Prostate gland (tissue), 2 donors: ENCODE results near the gene CD151. TPM values are rescaled to one million over a fixed set of nuclear protein-coding genes. Genes with fewer than 3 reads are reported as not detected.

Experiments used
- DNase-seq: peaks from one replicate; pipeline ENCODE4 v3.0.0-alpha.2; 2019; ENCODE audit warnings: low spot score
- H3K27ac ChIP-seq, 2 donors: fragments of 200-600 bp; sonication (generic); 2 replicates each; pipeline ENCODE4 v1.5.1; 2017 to 2019
- H3K27me3 ChIP-seq: fragments of 200-600 bp; sonication (generic); replicated peaks from 2 replicates; pipeline ENCODE4 v1.5.1; 2019; ENCODE audit not compliant: insufficient read depth
- H3K36me3 ChIP-seq, 2 donors: fragments of 200-600 bp; sonication (generic); 1 replicate in 1 of 2; 2 replicates in 1 of 2; pipeline versions ENCODE4 v1.5.1 to v1.8.1; 2017 to 2019
- H3K4me1 ChIP-seq: fragments of 200-600 bp; sonication (generic); replicated peaks from 2 replicates; pipeline ENCODE4 v1.5.1; 2019
- H3K4me3 ChIP-seq, 2 donors: fragments of 200-600 bp; sonication (generic); 2 replicates each; pipeline ENCODE4 v1.5.1; 2017 to 2019
- H3K9me3 ChIP-seq: fragments of 200-600 bp; sonication (generic); 2 replicates; pipeline ENCODE4 v1.5.1; 2017
- POLR2A ChIP-seq: fragments of 450-650 bp; IDR thresholded peaks from one replicate; pipeline ENCODE4 v1.6.1; 2016; ENCODE audit warnings: antibody characterized with exemption, mild to moderate bottlenecking
- POLR2AphosphoS5 ChIP-seq: sonication (generic); formaldehyde crosslinking; IDR thresholded peaks from one replicate; pipeline ENCODE4 v1.6.1; 2017; ENCODE audit warnings: antibody characterized with exemption
- WGBS: methylation state at CpG from one replicate; pipeline ENCODE4 v1.1.5; 2018; 5-methylcytosine and 5-hydroxymethylcytosine counted together
- intact Hi-C: fragments of 100-400 bp; cut with DNase I; formaldehyde crosslinking; loops from one replicate; pipeline ENCODE4 v1.14.2; 2022
- total RNA-seq, 2 donors: library from RNA; depleted of rRNA; stranded (reverse); fragments of >200 nt; gene quantifications; one replicate each; pipeline ENCODE4 v1.1.0, GENCODE V29; 2016
- TF ChIP-seq, protein P1 (sequence below), 4 experiments: fragments of 200-600 bp in 2 of 4; fragments of 450-650 bp in 2 of 4; sonication (generic) in 2 of 4; IDR thresholded peaks; 1 replicate in 3 of 4; 2 replicates in 1 of 4; pipeline ENCODE4 v1.5.1; 2016 to 2019; ENCODE audit warnings: antibody characterized with exemption in 4 of 4, mild to moderate bottlenecking in 2 of 4, moderate library complexity in 2 of 4

The CD151 gene
- total RNA-seq, 2 donors from 2014 or later, result 313 to 362 TPM

- TF ChIP-seq POLR2AphosphoS5, result no peak
- TF ChIP-seq, protein P1, sequence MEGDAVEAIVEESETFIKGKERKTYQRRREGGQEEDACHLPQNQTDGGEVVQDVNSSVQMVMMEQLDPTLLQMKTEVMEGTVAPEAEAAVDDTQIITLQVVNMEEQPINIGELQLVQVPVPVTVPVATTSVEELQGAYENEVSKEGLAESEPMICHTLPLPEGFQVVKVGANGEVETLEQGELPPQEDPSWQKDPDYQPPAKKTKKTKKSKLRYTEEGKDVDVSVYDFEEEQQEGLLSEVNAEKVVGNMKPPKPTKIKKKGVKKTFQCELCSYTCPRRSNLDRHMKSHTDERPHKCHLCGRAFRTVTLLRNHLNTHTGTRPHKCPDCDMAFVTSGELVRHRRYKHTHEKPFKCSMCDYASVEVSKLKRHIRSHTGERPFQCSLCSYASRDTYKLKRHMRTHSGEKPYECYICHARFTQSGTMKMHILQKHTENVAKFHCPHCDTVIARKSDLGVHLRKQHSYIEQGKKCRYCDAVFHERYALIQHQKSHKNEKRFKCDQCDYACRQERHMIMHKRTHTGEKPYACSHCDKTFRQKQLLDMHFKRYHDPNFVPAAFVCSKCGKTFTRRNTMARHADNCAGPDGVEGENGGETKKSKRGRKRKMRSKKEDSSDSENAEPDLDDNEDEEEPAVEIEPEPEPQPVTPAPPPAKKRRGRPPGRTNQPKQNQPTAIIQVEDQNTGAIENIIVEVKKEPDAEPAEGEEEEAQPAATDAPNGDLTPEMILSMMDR (IDR thresholded peaks at IDR 0.05), result no peak
- 81% methylated on average over 9 of the region's 9 CpGs for WGBS
- Histone ChIP-seq H3K36me3 (peaks cover 5 to 21% of the 10 kb centered on the region in 2 donors), H3K4me1 (peaks cover 13% of the 10 kb centered on the region), H3K4me3 (no peak overlapping the region), H3K27ac (no peak overlapping the region), H3K27me3 (no peaks in the 10 kb centered on the region), H3K9me3 (no peaks in the 10 kb centered on the region)
- no peak for DNase-seq
- intact Hi-C loops, result no loop called here
These were observed 19.2 kb upstream of the CD151 start for GRCh38 chr11:813456-814096.

DNA sequence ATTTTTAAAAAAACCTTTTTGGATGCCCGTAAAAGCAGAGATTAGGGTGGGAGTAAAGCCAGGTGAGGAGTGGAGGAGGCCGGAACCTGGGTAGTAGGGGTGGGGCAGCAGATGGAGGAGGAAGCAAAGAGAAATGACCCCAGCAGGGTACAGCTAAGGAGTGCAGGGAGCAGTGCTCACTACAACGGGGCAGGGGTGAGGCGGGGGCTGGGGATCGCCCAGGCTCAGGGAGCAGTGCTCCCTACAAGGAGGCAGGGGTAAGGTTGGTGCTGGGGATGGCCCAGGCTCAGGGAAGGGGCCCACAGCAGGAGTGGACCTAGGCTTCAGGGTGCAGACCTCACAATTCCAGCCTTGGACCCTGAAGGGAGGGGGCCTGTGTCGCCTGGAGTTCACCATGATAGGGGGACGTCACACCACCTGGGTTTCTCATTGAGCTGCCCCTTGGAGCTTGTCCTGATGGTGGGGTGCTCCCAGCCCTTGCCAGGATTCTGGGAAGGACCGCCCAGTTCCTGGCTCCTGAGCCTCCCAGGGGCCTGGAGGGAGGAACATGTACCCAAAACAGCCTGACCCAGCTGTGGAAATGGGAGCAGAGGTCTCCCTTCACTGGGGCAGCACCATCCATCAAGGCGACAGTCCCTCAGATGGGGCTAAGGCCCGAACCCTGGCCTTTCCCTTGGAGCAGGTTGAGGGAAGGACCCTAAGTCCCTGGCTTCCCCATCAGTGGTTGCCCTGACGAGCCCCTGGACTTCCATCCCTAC, 16.9 kb upstream of the CD151 start:
- H3K27ac ChIP-seq, result no peak overlapping the region
- 79% methylated on average over 11 of the region's 11 CpGs for WGBS
- TF ChIP-seq, protein P1 (IDR thresholded peaks at IDR 0.05), result no peak
- no peak for TF ChIP-seq POLR2A
- no peak for TF ChIP-seq POLR2AphosphoS5

DNA sequence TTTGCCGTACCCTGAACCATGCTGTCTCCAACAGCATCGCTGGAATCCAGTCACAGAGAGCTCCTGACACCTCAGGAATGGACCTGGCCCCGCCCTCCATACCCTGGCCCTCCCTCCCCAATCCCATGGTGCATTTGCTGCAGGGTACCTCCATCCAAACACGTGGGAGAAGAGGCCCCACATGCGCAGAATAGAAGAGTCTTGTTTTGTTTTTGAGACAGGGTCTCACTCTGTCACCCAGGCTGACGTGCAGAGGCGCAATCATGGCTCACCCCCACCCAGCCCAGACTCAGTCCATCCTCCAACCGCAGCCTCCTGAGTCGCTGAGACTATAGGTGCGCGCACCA, 16.3 kb upstream of the CD151 start:
- no peak overlapping the region for H3K4me3 ChIP-seq
- H3K36me3 ChIP-seq, result peaks cover 5 to 21% of the 10 kb centered on the region in 2 donors
- no peak overlapping the region for H3K27ac ChIP-seq
- H3K9me3 ChIP-seq, result no peaks in the 10 kb centered on the region
- DNase-seq, result no peak
- 82% methylated on average over 11 of the region's 11 CpGs for WGBS
- intact Hi-C loops, result no loop called here
- no peaks in the 10 kb centered on the region for H3K27me3 ChIP-seq
- peaks cover 10% of the 10 kb centered on the region for H3K4me1 ChIP-seq
- TF ChIP-seq POLR2A (no peak), POLR2AphosphoS5 (no peak)
- TF ChIP-seq, protein P1 (IDR thresholded peaks at IDR 0.05), result no peak

More for the DNA sequence above, 16.9 kb upstream of the CD151 start:
- intact Hi-C loops, result no loop called here
- DNase-seq, result no peak
- Histone ChIP-seq H3K4me3 (no peak overlapping the region), H3K9me3 (no peaks in the 10 kb centered on the region), H3K27me3 (no peaks in the 10 kb centered on the region), H3K36me3 (peaks cover 5 to 21% of the 10 kb centered on the region in 2 donors), H3K4me1 (peaks cover 12% of the 10 kb centered on the region)

- DNase-seq, result no peak
- no peaks in the 10 kb centered on the region for H3K27me3 ChIP-seq
- peak within 1 kb of the TSS; percentile 91 for H3K27ac ChIP-seq
- peaks cover 7% of the 10 kb centered on the region for H3K4me1 ChIP-seq
- intact Hi-C loops, result no loop called here
- 23% methylated on average over 20 of the region's 20 CpGs for WGBS
- peak within 1 kb of the TSS; percentile 80 to 98 for H3K4me3 ChIP-seq
- no peaks in the 10 kb centered on the region for H3K9me3 ChIP-seq
- TF ChIP-seq POLR2A, result peak; percentile 57
- no peak for TF ChIP-seq POLR2AphosphoS5
- H3K36me3 ChIP-seq, result peaks cover under 1 to 5% of the 10 kb centered on the region in 2 donors
These were observed 14.2 kb upstream of the CD151 start, which contains the start of gene PNPLA2 for GRCh38 chr11:818396-819128. Gene PNPLA2 (plus strand): TSS chr11:818914. CDS start chr11:819719, 805 bp downstream.
